GM18502 (cell line): ENCODE results near the gene SERPINI1.

ENCODE experiments used
- ATAC-seq: cut with Tn5 transposase; IDR thresholded peaks from one replicate; pipeline ENCODE4 v1.9.1; 2021; ENCODE audit warnings: mild to moderate bottlenecking; ENCODE audit not compliant: unreplicated experiment, poor library complexity

The SERPINI1 gene, protein sequence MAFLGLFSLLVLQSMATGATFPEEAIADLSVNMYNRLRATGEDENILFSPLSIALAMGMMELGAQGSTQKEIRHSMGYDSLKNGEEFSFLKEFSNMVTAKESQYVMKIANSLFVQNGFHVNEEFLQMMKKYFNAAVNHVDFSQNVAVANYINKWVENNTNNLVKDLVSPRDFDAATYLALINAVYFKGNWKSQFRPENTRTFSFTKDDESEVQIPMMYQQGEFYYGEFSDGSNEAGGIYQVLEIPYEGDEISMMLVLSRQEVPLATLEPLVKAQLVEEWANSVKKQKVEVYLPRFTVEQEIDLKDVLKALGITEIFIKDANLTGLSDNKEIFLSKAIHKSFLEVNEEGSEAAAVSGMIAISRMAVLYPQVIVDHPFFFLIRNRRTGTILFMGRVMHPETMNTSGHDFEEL

DNA sequence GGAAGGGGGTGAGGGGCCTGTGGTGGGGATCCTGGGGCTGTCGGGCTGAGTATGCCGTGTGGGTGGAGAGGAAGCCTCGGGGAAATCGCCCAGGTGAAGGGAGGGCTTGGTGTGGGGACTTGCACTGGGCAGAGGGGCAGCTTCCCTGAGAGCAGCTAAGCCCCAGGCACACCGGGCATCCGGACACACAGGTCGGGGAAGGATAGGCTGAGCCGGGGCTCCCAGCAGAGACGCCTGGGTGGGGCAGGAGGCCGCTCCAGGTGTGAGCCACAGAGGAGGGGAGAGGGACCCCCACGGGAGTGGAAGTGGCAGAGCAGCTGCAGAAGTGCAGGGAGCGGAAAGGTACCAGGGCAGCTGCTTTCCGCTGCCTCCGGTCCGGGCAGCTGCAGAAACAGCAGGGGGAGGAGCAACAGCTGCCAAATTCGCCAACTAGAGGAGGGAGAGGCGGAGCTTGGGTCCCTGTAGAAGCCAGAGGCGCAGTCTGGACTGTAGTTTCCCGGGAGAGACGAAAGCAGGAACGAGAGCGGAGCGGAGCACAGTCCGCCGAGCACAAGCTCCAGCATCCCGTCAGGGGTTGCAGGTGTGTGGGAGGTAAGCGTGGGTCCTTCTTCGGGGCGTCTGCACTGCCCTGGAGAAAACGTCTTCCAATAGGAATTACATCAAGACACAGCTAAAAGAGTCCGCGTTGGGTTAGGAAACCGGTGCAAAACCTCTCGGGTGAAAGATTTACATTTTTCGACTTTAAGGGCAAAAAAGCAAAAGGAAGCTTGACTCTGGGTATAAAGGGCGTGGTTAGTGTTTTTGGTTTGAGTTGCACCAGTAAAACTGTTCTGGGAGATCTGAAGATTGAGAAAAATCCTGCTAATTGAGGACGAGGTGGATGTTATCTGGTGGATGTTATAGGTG is at the start of gene SERPINI1:
SERPINI1 (plus strand) TSS at position 489 of the 906 bp plus-strand sequence. CDS start 53,408 bp downstream, outside the sequence.
- ATAC-seq: peak; percentile 67

DNA sequence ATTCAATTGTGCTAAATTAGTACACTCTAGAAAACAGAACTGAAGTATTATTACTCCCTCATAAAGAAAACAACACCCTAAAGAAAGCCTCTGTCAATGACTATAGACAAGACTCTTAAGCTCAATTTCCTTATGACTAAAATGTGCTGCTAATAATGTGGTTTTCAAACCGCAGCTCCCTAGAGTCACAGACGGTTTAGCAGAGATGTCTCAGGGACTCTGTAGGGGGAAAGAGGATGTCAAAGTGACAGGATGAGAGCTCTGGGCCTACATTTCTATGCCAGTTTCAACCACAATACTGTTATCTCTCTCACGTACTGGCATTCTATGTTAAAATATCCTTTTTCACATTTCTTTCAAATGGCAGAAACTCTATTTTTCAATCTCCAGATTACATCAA is 44.2 kb upstream of the SERPINI1 start:
- ATAC-seq: peak; percentile 100

DNA sequence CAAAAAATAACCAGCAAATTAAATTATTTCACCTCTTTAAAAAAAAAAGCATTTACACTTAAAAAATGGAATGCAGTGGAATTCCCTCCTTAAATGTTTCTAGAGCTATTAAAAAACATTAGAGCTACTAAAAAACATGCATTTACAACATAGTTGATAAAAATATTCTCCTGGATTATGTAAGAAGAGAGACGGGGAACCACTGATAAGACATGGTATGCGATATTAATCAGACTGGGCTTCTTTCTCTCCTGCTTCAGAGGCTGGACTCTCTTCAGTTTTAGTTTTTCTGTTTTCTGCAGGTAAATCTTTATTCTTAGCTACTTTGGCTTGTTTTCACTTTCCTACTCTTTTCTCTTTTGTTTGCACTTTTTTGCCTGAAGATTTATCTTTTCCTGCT is 41.4 kb upstream of the SERPINI1 start:
- no peak for ATAC-seq

DNA sequence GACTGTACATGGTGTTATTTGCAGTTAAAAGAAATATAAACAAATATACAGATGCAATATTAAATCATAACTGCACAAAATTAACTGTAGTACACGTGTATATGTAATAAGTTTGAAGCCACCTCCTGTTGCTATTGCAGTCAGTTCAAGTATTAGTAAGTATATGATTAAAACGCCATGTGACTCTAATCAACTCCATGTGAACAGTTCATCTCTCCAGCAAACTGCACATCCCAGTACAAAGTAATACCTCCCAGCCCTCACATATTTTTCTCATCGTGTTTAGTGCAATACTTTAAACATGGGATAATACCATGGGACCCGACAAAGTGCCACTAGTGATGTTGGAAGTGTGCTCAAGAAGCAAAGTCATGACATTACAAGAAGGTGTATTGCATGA is 35.5 kb upstream of the SERPINI1 start:
- ATAC-seq: no peak

DNA sequence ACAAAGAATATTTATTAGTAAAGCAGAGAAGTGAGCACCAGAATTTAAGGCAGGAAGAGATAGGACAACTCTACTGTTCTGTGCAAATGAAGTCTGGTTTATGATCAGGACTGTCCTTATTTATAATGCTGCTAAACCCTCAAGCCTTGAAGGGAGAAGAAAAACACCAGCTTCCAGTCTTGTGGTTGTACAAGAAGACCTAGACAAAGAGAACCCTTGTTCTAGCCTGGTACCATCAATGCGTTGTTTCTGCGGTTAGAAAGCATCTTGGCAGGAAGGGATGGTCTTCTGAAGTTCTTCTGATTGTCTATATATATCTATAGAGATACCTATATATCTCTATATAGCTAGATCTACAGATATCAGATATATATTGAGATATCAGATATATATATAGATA is 34.6 kb upstream of the SERPINI1 start:
- no peak for ATAC-seq

DNA sequence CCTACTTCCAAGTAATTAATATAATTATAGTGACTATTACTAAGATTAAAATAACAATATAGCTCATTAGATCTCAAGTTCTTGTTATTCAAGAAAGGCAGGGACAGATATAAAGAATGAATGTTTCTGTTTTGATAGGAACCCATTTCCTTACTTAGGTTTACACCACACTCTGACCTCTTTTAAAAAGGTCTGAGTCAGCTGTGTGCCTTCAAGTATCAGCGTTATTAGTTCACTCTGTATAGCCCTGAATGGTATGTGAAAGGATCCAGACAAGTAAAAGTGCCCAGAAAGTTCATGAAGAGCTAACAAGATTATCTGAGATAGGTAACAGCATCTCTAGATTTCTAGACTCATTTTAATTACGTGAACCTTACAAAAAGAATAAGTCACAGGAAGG is 29.7 kb upstream of the SERPINI1 start:
- ATAC-seq: no peak

DNA sequence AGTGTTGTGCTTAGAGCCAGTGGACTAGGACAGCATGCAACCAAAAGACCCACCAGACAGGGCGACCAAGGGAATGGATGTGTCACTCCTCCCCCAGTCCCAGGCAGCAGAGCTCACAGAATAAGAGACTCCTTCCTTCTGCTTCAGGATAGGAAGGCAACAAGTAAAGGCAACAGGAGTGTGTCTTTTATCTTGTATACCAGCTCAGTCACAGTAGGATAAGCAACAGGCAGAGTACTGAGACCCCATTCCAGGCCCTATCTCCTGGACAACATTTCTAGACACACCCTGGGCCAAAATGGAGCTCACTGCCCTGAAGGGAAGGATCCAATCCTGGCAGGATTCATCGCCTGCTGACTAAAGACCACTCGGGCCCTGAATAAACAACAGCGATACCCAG is 25.8 kb upstream of the SERPINI1 start:
- ATAC-seq: no peak

DNA sequence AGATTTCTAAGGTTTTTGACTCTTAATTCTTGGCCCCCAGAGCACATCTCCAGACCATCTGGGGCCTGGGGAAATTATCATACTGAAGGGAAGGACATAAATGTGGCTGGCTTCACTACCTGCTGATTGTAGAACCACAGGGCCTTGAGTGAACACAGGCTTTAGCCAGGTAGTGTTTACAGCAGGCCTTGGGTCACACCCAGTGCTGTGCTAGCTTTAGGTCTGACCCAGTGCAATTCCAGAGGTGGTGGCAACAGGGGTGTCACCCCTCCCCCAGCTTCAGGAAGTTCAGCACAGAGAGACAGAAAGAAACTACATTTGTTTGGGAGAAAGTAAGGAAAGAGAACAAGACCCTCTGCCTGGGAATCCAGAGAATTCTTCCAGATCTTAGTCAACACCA is 25.0 kb upstream of the SERPINI1 start:
- no peak for ATAC-seq

DNA sequence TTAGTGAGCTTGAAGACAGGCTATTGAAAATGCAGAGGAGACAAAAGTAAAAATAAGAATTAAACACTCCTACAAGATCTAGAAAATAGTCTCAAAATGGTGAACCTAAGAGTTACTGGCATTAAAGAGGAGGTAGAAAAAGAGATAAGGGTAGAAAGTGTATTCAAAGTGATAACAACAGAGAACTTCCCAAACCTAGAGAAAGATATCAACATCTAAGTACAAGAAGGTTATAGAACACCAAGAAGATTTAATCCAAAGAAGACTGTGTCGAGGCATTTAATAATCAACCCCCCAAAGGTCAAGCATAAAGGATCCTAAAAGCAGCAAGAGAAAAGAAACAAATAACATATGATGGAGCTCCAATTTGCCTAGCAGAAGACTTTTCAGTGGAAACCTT is 24.1 kb upstream of the SERPINI1 start:
- no peak for ATAC-seq

DNA sequence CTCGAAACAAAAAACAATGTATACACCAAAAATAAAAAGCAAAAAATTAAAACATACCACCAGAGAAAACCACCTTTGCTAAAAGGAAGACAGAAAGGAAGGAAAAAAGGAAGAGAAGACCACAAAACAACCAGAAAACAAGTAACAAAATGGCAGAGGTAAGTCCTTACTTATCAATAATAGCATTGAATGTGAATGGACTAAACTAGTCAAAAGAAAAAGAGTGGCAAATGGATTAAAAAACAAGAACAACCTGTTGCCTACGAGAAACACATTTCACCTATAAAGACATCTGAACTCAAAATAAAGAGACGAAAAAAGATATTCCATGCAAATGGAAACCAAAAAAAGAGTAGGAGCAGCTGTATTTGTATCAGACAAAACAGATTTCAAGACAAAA is 23.1 kb upstream of the SERPINI1 start:
- no peak for ATAC-seq

DNA sequence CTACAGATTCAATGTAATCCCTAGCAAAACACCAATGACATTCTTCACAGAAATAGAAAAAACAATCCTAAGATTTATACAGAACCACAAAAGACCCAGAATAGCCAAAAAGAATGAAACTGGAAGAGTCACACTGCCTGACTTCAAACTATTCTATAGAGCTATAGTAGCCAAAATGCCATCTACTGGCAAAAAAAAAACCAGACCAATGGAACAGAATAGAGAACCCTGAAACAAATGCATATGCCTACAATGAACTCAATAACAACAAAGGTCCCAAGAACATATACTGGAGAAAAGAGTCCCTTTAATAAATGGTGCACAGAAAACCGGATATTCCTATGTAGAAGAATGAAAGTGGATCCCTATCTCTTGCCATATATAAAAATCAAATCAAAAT is 20.6 kb upstream of the SERPINI1 start:
- no peak for ATAC-seq

DNA sequence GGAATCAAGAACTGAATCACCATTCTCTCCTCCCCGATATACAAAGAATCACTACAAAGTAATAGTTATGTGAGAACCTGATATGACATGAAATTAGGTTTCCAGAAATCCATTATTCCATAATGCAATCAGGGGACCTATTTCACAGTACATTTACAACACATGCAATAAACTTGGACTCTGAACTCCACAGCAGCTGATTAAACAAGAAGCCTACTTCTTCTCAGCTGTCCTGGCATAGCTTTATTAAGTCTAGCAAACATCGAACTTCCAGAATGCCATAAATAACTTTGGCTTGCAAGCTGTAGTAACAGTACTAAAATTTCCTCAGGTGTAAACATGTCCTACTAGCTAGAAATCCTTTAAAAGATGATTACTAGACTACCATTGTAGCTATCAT is 18.6 kb upstream of the SERPINI1 start:
- ATAC-seq: no peak

DNA sequence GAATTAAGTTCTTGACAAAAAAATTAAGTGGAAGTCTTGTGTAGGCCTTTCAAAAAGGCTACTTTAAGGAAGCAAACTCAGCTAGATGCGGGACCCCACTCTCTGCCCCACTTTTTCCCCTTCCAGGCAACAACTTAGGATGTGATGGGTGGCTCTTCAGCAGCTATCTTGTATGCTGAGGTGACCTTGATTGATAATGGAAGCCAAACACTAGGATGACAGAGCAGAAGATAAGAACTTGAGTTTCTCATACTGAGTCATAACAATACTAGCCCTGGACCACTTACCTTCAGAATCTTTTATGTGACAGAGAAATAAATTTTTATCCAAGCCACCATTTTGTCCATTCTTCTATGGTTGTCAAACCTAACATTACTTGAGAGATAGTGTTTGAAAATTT is 16.9 kb upstream of the SERPINI1 start:
- ATAC-seq: peak; percentile 61

DNA sequence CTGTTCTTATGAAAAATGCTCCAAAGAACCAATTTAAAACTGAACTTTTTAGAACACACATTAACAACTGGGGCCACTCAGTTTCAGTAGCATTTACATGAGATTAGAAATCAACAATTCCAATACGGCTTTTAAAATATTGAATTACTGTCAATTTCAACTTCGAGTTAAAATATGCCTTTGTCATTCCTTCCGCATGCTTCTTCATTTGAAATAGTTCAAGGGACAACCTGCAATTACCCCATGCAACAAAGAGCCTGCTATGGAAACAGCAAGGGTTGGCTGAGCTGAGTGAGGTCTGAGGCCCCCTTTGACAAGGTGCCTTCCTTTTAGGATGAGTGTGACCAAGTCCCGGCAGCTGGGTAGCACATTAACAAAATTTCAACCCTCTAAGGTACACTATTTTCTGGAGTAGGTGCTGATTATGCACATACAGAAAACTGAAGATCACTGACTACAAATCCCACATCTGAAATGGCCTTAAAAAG is 12.5 kb upstream of the SERPINI1 start:
- ATAC-seq: no peak

DNA sequence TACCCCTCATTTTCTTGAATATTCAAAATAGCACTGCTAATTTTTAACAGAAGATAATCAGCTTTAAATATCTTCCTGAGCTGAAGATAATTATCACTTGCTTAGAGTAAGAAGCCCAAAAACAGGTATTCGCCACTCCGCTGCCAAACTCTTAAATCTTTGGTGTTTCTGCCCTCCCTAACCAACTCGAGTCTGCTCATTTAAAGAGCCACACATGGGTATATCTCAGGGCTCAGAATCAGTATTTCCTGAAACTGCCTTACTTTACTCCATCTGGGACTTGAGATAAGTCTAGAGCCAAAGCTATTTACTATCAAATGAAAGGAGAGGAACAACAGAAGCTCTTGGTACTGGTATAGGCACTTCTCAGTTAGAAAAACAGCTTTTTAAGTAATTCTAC is 11.6 kb upstream of the SERPINI1 start:
- ATAC-seq: no peak

DNA sequence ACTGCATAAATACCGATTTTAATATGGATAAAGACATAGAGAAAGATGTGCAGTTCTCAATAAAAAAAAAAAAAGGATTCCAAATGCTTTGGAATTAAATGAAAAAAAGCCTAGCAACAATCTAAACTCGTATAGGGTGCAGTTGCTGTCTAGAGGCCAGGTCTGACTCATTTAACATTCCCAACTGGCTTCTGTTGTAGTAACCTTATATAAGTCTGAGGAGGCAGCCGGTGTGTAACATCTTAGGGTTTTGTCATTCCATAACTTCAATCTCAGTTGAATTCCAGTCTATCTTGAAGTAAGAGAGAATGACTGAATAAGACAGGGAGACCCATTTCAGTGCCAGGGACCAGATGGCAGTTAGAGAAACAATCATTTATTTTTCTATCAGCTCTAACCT is 7.3 kb upstream of the SERPINI1 start:
- ATAC-seq: no peak

DNA sequence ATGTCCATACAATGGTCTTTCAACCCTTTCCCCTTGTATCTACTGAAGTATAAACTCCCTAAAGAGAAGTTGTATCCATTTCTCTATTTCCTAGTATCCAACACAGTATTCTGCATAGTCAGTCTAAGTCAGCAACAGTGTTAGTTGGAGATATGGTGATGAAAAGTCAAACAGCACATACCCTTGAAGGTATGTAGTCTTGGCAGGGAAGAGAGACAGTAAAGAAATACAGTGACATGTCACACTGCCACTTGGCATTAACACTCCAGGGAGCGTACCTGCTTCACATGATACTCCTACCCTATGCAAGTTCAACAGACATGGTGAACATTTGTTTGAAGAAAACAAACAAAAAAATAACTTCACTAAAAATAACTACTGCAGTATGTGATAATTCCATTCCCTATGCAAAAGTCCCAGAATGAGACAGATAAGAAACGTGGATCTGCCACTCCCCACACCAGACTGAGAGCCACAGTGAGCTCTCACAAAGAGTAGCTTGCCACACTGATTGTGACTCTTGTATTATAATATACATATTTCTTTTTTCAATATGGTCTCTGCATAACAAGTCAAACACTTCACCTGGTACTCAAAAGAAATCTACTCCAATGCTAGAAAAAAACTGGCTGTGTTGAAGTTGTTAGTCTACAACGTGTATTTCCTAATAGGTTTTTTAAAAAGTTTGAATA is 6.7 kb upstream of the SERPINI1 start:
- ATAC-seq: no peak

DNA sequence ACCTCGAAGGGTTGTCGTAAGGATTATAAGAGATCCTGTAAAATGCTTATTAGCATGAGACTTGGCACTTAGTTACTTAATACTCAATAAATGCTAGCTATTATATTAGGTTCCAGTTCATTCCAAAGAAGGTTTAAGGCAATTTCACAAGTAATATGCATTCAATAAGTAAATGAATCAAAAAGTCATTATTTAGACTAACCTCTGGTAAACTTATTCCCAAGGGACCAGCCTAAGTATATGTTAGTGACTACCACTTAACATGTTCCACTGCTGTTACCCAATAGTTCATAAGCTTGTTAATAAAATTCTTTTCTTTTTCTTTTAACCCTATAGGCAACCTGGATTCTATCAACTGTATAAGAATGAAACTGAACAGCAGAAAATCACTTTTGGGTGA is 5.9 kb upstream of the SERPINI1 start:
- ATAC-seq: no peak

DNA sequence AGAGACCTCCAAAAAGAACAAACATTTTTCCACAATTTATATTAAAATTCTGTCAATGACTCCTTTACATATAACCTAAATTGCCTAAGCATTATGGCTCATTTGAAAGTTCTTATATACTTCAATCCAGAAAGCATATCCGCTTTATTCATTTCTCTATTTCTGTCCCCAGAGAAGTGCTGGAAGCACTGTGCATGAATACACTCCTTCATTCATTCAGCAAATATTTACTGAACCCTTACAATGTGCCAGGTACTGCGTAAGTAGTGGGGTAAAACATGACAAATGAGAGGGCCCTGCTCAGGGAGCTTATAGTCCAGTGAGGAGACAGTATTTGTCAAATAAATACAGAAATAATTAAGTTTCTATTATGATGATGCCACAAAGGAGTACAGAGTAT is 4.1 kb upstream of the SERPINI1 start:
- ATAC-seq: no peak

DNA sequence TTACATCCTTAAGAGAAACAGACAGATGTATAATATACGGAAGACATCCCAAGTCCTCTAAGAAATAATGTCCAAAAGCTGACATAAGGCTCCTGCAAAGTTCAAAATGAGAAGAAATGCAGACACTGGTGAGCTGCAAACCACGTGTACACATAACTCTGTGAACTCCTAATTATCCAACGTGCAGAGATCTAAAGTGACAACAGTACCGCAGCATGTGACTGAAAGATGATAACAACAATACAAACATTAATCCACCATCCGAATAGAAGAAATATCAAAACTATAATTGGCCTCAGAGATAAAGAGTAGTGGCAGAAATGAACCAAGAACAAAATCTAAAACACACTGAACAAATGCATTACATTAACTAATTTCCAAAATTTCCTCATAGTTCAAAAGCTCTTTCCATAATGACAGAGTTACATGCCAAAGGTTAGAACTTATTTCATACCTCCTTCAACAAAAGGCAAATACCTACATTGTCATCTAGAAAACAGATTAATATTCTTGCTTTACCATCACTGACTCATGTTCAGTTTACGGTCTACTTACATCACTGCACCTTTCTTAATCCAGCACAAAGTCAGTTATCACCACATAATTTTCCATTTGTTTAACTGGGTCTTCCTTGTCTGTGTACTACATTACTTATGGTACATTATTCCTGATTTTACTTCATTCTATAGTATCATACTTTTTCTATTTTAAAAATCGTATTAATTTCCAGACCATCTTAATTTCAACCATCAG is 3.0 kb upstream of the SERPINI1 start:
- ATAC-seq: no peak
